HepG2 (cell line): ENCODE measurements around the gene WIPF2. TPM values are rescaled to one million over a fixed set of nuclear protein-coding genes. Genes with fewer than 3 reads are reported as not detected.

ENCODE experiments used
- BCL3 ChIP-seq: sonication (generic); formaldehyde crosslinking; IDR thresholded peaks from 2 replicates; pipeline ENCODE4 v1.5.1; 2020; ENCODE audit warnings: mild to moderate bottlenecking, missing genetic modification reagents, moderate library complexity
- EP300 ChIP-seq, 3 experiments: sonication (generic) in 1 of 3; formaldehyde crosslinking in 1 of 3; IDR thresholded peaks; 2 replicates each; pipeline versions ENCODE4 v1.5.1 to v1.6.1; 2011 to 2020; ENCODE audit warnings: low read depth in 2 of 3, low read length in 2 of 3, borderline replicate concordance in 1 of 3, improper control_type of control experiment in 1 of 3, mild to moderate bottlenecking in 1 of 3, missing genetic modification reagents in 1 of 3, moderate library complexity in 1 of 3
- GATAD2A ChIP-seq: IDR thresholded peaks from 2 replicates; pipeline ENCODE4 v1.6.1; 2016
- NCOA5 ChIP-seq: sonication (generic); formaldehyde crosslinking; IDR thresholded peaks from 2 replicates; pipeline ENCODE4 v1.4.0; 2020; ENCODE audit warnings: missing genetic modification reagents
- SAFB2 ChIP-seq: sonication (generic); formaldehyde crosslinking; IDR thresholded peaks from 2 replicates; pipeline ENCODE4 v1.5.1; 2020; ENCODE audit warnings: missing genetic modification reagents, low read depth, mild to moderate bottlenecking, borderline replicate concordance
- SIN3B ChIP-seq: fragments of 150-350 bp; IDR thresholded peaks from 2 replicates; pipeline ENCODE4 v1.6.1; 2014; ENCODE audit warnings: low read length
- SIX1 ChIP-seq: sonication (generic); formaldehyde crosslinking; IDR thresholded peaks from 2 replicates; pipeline ENCODE4 v1.4.0; 2020; ENCODE audit warnings: missing genetic modification reagents, borderline replicate concordance
- ZBTB10 ChIP-seq: sonication (generic); formaldehyde crosslinking; IDR thresholded peaks from 2 replicates; pipeline ENCODE4 v1.4.0; 2020; ENCODE audit warnings: missing genetic modification reagents, borderline replicate concordance
- ZFP36L1 ChIP-seq: sonication (generic); formaldehyde crosslinking; IDR thresholded peaks from 2 replicates; pipeline ENCODE4 v1.8.0; 2022; ENCODE audit warnings: mild to moderate bottlenecking, missing genetic modification reagents, moderate library complexity
- ZNF282 ChIP-seq: fragments of 450-650 bp; IDR thresholded peaks from 2 replicates; pipeline ENCODE4 v1.6.1; 2018; ENCODE audit not compliant: partially characterized antibody
- ZNF530 ChIP-seq: sonication (generic); formaldehyde crosslinking; IDR thresholded peaks from 2 replicates; pipeline ENCODE4 v1.5.0; 2020; ENCODE audit warnings: low read depth, mild to moderate bottlenecking, missing genetic modification reagents
- ZNF580 ChIP-seq: IDR thresholded peaks from 2 replicates; pipeline ENCODE4 v1.6.1; 2016; ENCODE audit warnings: low read depth, borderline replicate concordance
- polyA plus RNA-seq, 8 experiments: library from polyadenylated mRNA; depleted of rRNA in 3 of 8; stranded (reverse) in 7 of 8; unstranded in 1 of 8; fragments of >200 nt; fragmentation: Illumina TruSeq in 4 of 8; extraction: Trizol in 4 of 8; gene quantifications; 2 replicates each; pipeline versions ENCODE4 v1.2.1 to v1.2.3, GENCODE V29; 2011 to 2016; ENCODE audit warnings: low read depth in 4 of 8, missing spikeins in 1 of 8, mixed read lengths in 1 of 8; ENCODE audit not compliant: insufficient read depth in 1 of 8
- total RNA-seq, 5 experiments: library from RNA; depleted of rRNA; stranded (reverse); fragments of >200 nt; fragmentation: Illumina TruSeq; extraction: Trizol; gene quantifications; 2 replicates each; pipeline ENCODE4 v1.2.3, GENCODE V29; 2016; ENCODE audit warnings: low read depth in 1 of 5
- TF ChIP-seq, protein P1 (sequence below): sonication (generic); formaldehyde crosslinking; IDR thresholded peaks from 2 replicates; pipeline ENCODE4 v1.4.0; 2020; ENCODE audit warnings: mild to moderate bottlenecking, missing genetic modification reagents, borderline replicate concordance
- TF ChIP-seq, protein P2 (sequence below): sonication (generic); formaldehyde crosslinking; IDR thresholded peaks from 2 replicates; pipeline ENCODE4; 2020; ENCODE audit warnings: missing genetic modification reagents, mild to moderate bottlenecking, borderline replicate concordance

The WIPF2 gene
- total and polyA plus RNA-seq, 2 of the 13 experiments (the other 11 are each of a cell fraction or from before 2014, with no cell fraction given): 7.2 to 10.8 TPM

DNA sequence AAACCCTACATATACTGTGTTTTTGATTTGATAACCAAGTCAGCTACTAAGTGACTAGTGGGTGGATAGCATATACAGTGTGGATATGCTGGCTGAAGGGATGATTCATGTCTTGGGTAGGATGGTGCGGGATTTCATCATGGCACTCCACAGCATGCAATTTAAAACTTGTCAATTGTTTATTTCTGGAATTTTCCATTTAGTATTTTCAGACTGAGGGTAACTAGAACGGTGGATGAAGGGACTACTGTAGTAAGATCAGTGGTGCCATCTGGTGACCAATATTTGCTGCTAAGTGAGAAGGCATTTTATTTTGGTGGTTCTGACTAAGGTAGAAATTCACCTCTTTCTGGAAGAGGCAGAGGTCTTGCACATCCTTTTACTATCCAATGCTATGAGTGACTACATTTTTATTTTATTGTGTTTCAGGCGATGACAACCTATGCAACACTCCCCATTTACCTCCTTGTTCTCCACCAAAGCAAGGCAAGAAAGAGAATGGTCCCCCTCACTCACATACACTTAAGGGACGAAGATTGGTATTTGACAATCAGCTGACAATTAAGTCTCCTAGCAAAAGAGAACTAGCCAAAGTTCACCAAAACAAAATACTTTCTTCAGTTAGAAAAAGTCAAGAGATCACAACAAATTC is 71.7 kb downstream of the WIPF2 start (continued):
- no peak for TF ChIP-seq ZBTB10 (CRISPR knock-in tag)
- no peak for TF ChIP-seq SIX1 (CRISPR knock-in tag)
- TF ChIP-seq, protein P1, sequence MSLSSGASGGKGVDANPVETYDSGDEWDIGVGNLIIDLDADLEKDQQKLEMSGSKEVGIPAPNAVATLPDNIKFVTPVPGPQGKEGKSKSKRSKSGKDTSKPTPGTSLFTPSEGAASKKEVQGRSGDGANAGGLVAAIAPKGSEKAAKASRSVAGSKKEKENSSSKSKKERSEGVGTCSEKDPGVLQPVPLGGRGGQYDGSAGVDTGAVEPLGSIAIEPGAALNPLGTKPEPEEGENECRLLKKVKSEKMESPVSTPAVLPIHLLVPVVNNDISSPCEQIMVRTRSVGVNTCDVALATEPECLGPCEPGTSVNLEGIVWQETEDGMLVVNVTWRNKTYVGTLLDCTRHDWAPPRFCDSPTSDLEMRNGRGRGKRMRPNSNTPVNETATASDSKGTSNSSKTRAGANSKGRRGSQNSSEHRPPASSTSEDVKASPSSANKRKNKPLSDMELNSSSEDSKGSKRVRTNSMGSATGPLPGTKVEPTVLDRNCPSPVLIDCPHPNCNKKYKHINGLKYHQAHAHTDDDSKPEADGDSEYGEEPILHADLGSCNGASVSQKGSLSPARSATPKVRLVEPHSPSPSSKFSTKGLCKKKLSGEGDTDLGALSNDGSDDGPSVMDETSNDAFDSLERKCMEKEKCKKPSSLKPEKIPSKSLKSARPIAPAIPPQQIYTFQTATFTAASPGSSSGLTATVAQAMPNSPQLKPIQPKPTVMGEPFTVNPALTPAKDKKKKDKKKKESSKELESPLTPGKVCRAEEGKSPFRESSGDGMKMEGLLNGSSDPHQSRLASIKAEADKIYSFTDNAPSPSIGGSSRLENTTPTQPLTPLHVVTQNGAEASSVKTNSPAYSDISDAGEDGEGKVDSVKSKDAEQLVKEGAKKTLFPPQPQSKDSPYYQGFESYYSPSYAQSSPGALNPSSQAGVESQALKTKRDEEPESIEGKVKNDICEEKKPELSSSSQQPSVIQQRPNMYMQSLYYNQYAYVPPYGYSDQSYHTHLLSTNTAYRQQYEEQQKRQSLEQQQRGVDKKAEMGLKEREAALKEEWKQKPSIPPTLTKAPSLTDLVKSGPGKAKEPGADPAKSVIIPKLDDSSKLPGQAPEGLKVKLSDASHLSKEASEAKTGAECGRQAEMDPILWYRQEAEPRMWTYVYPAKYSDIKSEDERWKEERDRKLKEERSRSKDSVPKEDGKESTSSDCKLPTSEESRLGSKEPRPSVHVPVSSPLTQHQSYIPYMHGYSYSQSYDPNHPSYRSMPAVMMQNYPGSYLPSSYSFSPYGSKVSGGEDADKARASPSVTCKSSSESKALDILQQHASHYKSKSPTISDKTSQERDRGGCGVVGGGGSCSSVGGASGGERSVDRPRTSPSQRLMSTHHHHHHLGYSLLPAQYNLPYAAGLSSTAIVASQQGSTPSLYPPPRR (CRISPR knock-in tag): no peak
- no peak for TF ChIP-seq SAFB2 (CRISPR knock-in tag)
- no peak for TF ChIP-seq ZNF530 (CRISPR knock-in tag)
- no peak; a peak in 1 of 4 replicates for TF ChIP-seq EP300 (IDR thresholded peaks at IDR 0.05; ENCODE audit: low read depth in 2 of 2, low read length in 2 of 2)
- no peak for TF ChIP-seq EP300 (CRISPR knock-in tag; IDR thresholded peaks at IDR 0.05; ENCODE audit: borderline replicate concordance)
- TF ChIP-seq NCOA5: no peak
- no peak for TF ChIP-seq ZNF282
- no peak for TF ChIP-seq SIN3B
- TF ChIP-seq ZNF580: no peak
- TF ChIP-seq, protein P2, sequence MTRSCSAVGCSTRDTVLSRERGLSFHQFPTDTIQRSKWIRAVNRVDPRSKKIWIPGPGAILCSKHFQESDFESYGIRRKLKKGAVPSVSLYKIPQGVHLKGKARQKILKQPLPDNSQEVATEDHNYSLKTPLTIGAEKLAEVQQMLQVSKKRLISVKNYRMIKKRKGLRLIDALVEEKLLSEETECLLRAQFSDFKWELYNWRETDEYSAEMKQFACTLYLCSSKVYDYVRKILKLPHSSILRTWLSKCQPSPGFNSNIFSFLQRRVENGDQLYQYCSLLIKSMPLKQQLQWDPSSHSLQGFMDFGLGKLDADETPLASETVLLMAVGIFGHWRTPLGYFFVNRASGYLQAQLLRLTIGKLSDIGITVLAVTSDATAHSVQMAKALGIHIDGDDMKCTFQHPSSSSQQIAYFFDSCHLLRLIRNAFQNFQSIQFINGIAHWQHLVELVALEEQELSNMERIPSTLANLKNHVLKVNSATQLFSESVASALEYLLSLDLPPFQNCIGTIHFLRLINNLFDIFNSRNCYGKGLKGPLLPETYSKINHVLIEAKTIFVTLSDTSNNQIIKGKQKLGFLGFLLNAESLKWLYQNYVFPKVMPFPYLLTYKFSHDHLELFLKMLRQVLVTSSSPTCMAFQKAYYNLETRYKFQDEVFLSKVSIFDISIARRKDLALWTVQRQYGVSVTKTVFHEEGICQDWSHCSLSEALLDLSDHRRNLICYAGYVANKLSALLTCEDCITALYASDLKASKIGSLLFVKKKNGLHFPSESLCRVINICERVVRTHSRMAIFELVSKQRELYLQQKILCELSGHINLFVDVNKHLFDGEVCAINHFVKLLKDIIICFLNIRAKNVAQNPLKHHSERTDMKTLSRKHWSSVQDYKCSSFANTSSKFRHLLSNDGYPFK (CRISPR knock-in tag): no peak
- TF ChIP-seq ZFP36L1 (CRISPR knock-in tag): no peak
- TF ChIP-seq GATAD2A (CRISPR knock-in tag): peak; percentile 51; the same call in 1 of the 2 replicates
- no peak for TF ChIP-seq BCL3
